HEK293 (cell line): Measurements from ENCODE around the gene HOXB4.

Source experiments
- GLI2 ChIP-seq: fragments of 450-650 bp; formaldehyde crosslinking; IDR thresholded peaks from 2 replicates; pipeline ENCODE4; 2017; ENCODE audit warnings: missing biosample characterization, missing genetic modification characterization, low read depth, borderline replicate concordance
- HOXC10 ChIP-seq: sonication (generic); formaldehyde crosslinking; IDR thresholded peaks from 2 replicates; pipeline ENCODE4 v1.8.1; 2023; ENCODE audit warnings: mild to moderate bottlenecking, missing genetic modification reagents
- PRDM1 ChIP-seq: fragments of 450-650 bp; formaldehyde crosslinking; IDR thresholded peaks from 2 replicates; pipeline ENCODE4; 2016; ENCODE audit warnings: missing biosample characterization, missing genetic modification characterization
- PRDM10 ChIP-seq: fragments of 450-650 bp; formaldehyde crosslinking; IDR thresholded peaks from 2 replicates; pipeline ENCODE4 v1.5.1; 2016; ENCODE audit warnings: missing biosample characterization, missing genetic modification characterization
- SP2 ChIP-seq: fragments of 450-650 bp; formaldehyde crosslinking; IDR thresholded peaks from 2 replicates; pipeline ENCODE4 v1.5.1; 2016; ENCODE audit warnings: missing biosample characterization, missing genetic modification characterization
- SP7 ChIP-seq: fragments of 450-650 bp; formaldehyde crosslinking; IDR thresholded peaks from 2 replicates; pipeline ENCODE4 v1.5.1; 2016; ENCODE audit warnings: missing biosample characterization, missing genetic modification characterization
- TCF7L2 ChIP-seq: IDR thresholded peaks from 2 replicates; pipeline ENCODE4 v1.6.1; 2011; ENCODE audit warnings: low read depth, mild to moderate bottlenecking, inconsistent platforms, low read length, moderate library complexity, borderline replicate concordance
- ZBTB21 ChIP-seq: fragments of 450-650 bp; formaldehyde crosslinking; IDR thresholded peaks from 2 replicates; pipeline ENCODE4 v1.5.1; 2017; ENCODE audit warnings: missing biosample characterization, missing genetic modification characterization
- ZBTB7A ChIP-seq: fragments of 450-650 bp; formaldehyde crosslinking; IDR thresholded peaks from 2 replicates; pipeline ENCODE4 v1.5.1; 2016; ENCODE audit warnings: low read depth, missing biosample characterization, missing genetic modification characterization
- ZEB2 ChIP-seq: fragments of 450-650 bp; formaldehyde crosslinking; IDR thresholded peaks from 2 replicates; pipeline ENCODE4 v1.5.1; 2016; ENCODE audit warnings: missing biosample characterization, missing genetic modification characterization
- ZNF121 ChIP-seq: fragments of 450-650 bp; formaldehyde crosslinking; IDR thresholded peaks from 2 replicates; pipeline ENCODE4 v1.5.1; 2016; ENCODE audit warnings: missing biosample characterization, missing genetic modification characterization
- ZNF155 ChIP-seq: fragments of 450-650 bp; formaldehyde crosslinking; IDR thresholded peaks from 2 replicates; pipeline ENCODE4 v1.5.1; 2016; ENCODE audit warnings: missing biosample characterization, missing genetic modification characterization
- ZNF157 ChIP-seq: fragments of 450-650 bp; formaldehyde crosslinking; IDR thresholded peaks from 2 replicates; pipeline ENCODE4 v1.5.1; 2016; ENCODE audit warnings: missing biosample characterization, missing genetic modification characterization
- ZNF175 ChIP-seq: fragments of 450-650 bp; formaldehyde crosslinking; IDR thresholded peaks from 2 replicates; pipeline ENCODE4 v1.5.1; 2016; ENCODE audit warnings: missing biosample characterization, missing genetic modification characterization
- ZNF184 ChIP-seq: fragments of 450-650 bp; IDR thresholded peaks from 2 replicates; pipeline ENCODE4 v1.5.1; 2018; ENCODE audit warnings: missing biosample characterization, mild to moderate bottlenecking, missing genetic modification characterization
- ZNF202 ChIP-seq: fragments of 450-650 bp; formaldehyde crosslinking; IDR thresholded peaks from 2 replicates; pipeline ENCODE4 v1.5.1; 2016; ENCODE audit warnings: missing biosample characterization, missing genetic modification characterization, borderline replicate concordance
- ZNF223 ChIP-seq: fragments of 450-650 bp; formaldehyde crosslinking; IDR thresholded peaks from 2 replicates; pipeline ENCODE4 v1.5.1; 2016; ENCODE audit warnings: missing biosample characterization, missing genetic modification characterization
- ZNF391 ChIP-seq: fragments of 450-650 bp; formaldehyde crosslinking; IDR thresholded peaks from 2 replicates; pipeline ENCODE4 v1.5.1; 2016; ENCODE audit warnings: low read depth, missing biosample characterization, missing genetic modification characterization, borderline replicate concordance
- ZNF394 ChIP-seq: fragments of 450-650 bp; formaldehyde crosslinking; IDR thresholded peaks from 2 replicates; pipeline ENCODE4 v1.5.1; 2016; ENCODE audit warnings: missing biosample characterization, missing genetic modification characterization, mild to moderate bottlenecking, moderate library complexity, borderline replicate concordance
- ZNF473 ChIP-seq: fragments of 450-650 bp; formaldehyde crosslinking; IDR thresholded peaks from 2 replicates; pipeline ENCODE4 v1.5.1; 2017; ENCODE audit warnings: missing biosample characterization, missing genetic modification characterization
- ZNF488 ChIP-seq: fragments of 450-650 bp; formaldehyde crosslinking; IDR thresholded peaks from 2 replicates; pipeline ENCODE4 v1.5.1; 2016; ENCODE audit warnings: missing biosample characterization, missing genetic modification characterization
- ZNF544 ChIP-seq: fragments of 450-650 bp; formaldehyde crosslinking; IDR thresholded peaks from 2 replicates; pipeline ENCODE4 v1.5.0; 2017; ENCODE audit warnings: missing biosample characterization, missing genetic modification characterization
- ZNF558 ChIP-seq: fragments of 450-650 bp; formaldehyde crosslinking; IDR thresholded peaks from 2 replicates; pipeline ENCODE4 v1.5.1; 2016; ENCODE audit warnings: missing biosample characterization, missing genetic modification characterization
- ZNF747 ChIP-seq: fragments of 450-650 bp; formaldehyde crosslinking; IDR thresholded peaks from 2 replicates; pipeline ENCODE4 v1.5.1; 2016; ENCODE audit warnings: missing biosample characterization, missing genetic modification characterization
- ZNF76 ChIP-seq: fragments of 450-650 bp; formaldehyde crosslinking; IDR thresholded peaks from 2 replicates; pipeline ENCODE4; 2016; ENCODE audit warnings: low read depth, missing biosample characterization, missing genetic modification characterization, borderline replicate concordance
- ZNF785 ChIP-seq: fragments of 450-650 bp; formaldehyde crosslinking; IDR thresholded peaks from 2 replicates; pipeline ENCODE4 v1.5.1; 2016; ENCODE audit warnings: missing biosample characterization, missing genetic modification characterization
- ZNF837 ChIP-seq: fragments of 450-650 bp; formaldehyde crosslinking; IDR thresholded peaks from 2 replicates; pipeline ENCODE4 v1.5.1; 2016; ENCODE audit warnings: missing biosample characterization, missing genetic modification characterization
- ZSCAN16 ChIP-seq: fragments of 450-650 bp; formaldehyde crosslinking; IDR thresholded peaks from 2 replicates; pipeline ENCODE4 v1.5.1; 2016; ENCODE audit warnings: missing biosample characterization, missing genetic modification characterization
- ZSCAN30 ChIP-seq: fragments of 450-650 bp; IDR thresholded peaks from 2 replicates; pipeline ENCODE4 v1.5.1; 2018; ENCODE audit warnings: missing biosample characterization, mild to moderate bottlenecking, missing genetic modification characterization, moderate library complexity
- TF ChIP-seq, protein P1 (sequence below): fragments of 450-650 bp; formaldehyde crosslinking; IDR thresholded peaks from 2 replicates; pipeline ENCODE4 v1.5.1; 2016; ENCODE audit warnings: missing biosample characterization, missing genetic modification characterization
- TF ChIP-seq, protein P2 (sequence below): fragments of 450-650 bp; formaldehyde crosslinking; IDR thresholded peaks from 2 replicates; pipeline ENCODE4 v1.5.1; 2017; ENCODE audit warnings: missing biosample characterization, missing genetic modification characterization

HOXB4 gene

DNA sequence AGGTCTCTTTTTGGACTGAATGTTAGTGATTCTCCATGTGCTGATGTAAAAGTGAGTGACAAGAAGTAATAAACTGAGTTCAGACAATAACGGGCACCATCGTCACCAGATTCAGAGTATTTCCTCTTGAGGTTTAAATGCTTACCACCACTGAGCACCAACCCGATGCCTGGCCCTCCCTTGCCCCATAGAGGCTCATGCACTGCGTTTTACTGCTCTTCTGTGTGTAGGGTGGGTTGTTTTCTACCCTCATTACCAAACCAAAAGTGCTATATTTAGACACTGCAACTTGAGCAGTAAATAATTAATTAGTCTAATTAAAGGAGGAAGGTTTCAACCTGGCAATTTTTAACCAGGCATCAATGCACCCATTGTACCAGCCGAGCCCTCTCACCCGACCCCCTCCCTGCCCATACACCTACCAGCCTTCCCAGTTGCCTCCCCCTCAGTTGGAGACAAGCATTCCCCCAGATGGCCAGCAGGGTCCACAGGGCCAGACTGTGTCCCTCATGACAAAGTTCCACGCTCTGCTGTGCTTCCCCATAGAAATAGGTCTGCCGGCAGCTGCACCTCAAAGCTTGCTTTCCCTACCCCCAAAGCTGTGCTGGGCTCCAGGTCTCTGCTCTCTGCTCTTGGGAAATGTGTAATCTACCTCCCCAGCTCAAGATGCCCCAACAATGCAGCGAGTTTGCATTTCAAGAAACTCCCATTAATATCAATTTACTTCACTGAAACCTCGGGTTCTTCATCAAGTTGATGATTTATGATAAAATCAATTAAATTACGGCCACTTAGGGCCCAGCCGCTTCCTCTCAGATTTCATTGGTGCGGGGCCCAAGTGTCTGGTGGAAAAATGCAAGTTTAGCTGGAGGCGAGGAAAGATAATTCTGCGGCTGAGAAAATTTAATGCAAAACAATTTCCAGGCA is 16.0 kb downstream of the HOXB4 start (continued):
- no peak for TF ChIP-seq ZNF175 (tag by site-specific recombination)
- TF ChIP-seq ZNF785 (tag by site-specific recombination), result no peak
- TF ChIP-seq ZNF157 (tag by site-specific recombination), result no peak
- 0 out of 2 replicates have a peak, but pooled peaks have one; percentile 60 for TF ChIP-seq ZNF488
- no peak for TF ChIP-seq ZNF76
- TF ChIP-seq ZSCAN30, result peak; percentile 72; the same call in 1 of the 2 replicates
- no peak for TF ChIP-seq ZNF837 (tag by site-specific recombination)
- TF ChIP-seq, protein P1, sequence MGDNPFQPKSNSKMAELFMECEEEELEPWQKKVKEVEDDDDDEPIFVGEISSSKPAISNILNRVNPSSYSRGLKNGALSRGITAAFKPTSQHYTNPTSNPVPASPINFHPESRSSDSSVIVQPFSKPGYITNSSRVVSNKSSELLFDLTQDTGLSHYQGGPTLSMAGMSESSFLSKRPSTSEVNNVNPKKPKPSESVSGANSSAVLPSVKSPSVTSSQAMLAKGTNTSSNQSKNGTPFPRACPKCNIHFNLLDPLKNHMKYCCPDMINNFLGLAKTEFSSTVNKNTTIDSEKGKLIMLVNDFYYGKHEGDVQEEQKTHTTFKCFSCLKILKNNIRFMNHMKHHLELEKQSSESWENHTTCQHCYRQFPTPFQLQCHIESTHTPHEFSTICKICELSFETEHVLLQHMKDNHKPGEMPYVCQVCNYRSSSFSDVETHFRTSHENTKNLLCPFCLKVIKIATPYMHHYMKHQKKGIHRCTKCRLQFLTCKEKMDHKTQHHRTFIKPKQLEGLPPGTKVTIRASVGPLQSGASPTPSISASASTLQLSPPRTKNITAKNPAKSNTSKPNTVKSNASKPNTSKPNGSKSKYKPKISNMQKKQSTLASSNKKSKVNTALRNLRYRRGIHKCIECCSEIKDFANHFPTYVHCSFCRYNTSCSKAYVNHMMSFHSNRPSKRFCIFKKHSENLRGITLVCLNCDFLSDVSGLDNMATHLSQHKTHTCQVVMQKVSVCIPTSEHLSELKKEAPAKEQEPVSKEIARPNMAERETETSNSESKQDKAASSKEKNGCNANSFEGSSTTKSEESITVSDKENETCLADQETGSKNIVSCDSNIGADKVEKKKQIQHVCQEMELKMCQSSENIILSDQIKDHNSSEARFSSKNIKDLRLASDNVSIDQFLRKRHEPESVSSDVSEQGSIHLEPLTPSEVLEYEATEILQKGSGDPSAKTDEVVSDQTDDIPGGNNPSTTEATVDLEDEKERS (tag by site-specific recombination), result no peak
- no peak for TF ChIP-seq HOXC10 (CRISPR knock-in tag)
- no peak for TF ChIP-seq TCF7L2
- no peak for TF ChIP-seq ZNF184
- no peak for TF ChIP-seq ZBTB21
- 0 out of 2 replicates have a peak, but pooled peaks have one; percentile 47 for TF ChIP-seq ZNF558 (tag by site-specific recombination)
- peak; percentile 96 for TF ChIP-seq SP7 (tag by site-specific recombination)
- no peak; the same call in 1 of the 2 replicates for TF ChIP-seq ZNF391 (tag by site-specific recombination)
- TF ChIP-seq ZSCAN16 (tag by site-specific recombination), result no peak
- TF ChIP-seq SP2 (tag by site-specific recombination), result no peak
- no peak for TF ChIP-seq ZNF121
- 0 out of 2 replicates have a peak, but pooled peaks have one; percentile 33 for TF ChIP-seq PRDM10
- no peak for TF ChIP-seq ZNF747 (tag by site-specific recombination)
- TF ChIP-seq ZNF544, result no peak
- TF ChIP-seq ZBTB7A, result no peak
- TF ChIP-seq GLI2 (tag by site-specific recombination), result no peak
- TF ChIP-seq ZEB2, result peak; percentile 92
- no peak for TF ChIP-seq PRDM1 (tag by site-specific recombination)
- TF ChIP-seq ZNF155 (tag by site-specific recombination), result no peak
- TF ChIP-seq ZNF394, result 0 out of 2 replicates have a peak, but pooled peaks have one; percentile 21
- TF ChIP-seq ZNF202 (tag by site-specific recombination), result no peak
- no peak; the same call in 1 of the 2 replicates for TF ChIP-seq ZNF223
- no peak for TF ChIP-seq ZNF473 (tag by site-specific recombination)
- TF ChIP-seq, protein P2, sequence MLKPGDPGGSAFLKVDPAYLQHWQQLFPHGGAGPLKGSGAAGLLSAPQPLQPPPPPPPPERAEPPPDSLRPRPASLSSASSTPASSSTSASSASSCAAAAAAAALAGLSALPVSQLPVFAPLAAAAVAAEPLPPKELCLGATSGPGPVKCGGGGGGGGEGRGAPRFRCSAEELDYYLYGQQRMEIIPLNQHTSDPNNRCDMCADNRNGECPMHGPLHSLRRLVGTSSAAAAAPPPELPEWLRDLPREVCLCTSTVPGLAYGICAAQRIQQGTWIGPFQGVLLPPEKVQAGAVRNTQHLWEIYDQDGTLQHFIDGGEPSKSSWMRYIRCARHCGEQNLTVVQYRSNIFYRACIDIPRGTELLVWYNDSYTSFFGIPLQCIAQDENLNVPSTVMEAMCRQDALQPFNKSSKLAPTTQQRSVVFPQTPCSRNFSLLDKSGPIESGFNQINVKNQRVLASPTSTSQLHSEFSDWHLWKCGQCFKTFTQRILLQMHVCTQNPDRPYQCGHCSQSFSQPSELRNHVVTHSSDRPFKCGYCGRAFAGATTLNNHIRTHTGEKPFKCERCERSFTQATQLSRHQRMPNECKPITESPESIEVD (tag by site-specific recombination), result peak; percentile 97
